Stimulated activated naive CD4-positive, alpha-beta T cell (primary cell): ENCODE data around the gene PAQR3.

Source experiments
- DNase-seq, 6 experiments: peaks; one replicate each; lab custom pipeline; 2025; lab: John Stamatoyannopoulos, UW

PAQR3 gene

DNA sequence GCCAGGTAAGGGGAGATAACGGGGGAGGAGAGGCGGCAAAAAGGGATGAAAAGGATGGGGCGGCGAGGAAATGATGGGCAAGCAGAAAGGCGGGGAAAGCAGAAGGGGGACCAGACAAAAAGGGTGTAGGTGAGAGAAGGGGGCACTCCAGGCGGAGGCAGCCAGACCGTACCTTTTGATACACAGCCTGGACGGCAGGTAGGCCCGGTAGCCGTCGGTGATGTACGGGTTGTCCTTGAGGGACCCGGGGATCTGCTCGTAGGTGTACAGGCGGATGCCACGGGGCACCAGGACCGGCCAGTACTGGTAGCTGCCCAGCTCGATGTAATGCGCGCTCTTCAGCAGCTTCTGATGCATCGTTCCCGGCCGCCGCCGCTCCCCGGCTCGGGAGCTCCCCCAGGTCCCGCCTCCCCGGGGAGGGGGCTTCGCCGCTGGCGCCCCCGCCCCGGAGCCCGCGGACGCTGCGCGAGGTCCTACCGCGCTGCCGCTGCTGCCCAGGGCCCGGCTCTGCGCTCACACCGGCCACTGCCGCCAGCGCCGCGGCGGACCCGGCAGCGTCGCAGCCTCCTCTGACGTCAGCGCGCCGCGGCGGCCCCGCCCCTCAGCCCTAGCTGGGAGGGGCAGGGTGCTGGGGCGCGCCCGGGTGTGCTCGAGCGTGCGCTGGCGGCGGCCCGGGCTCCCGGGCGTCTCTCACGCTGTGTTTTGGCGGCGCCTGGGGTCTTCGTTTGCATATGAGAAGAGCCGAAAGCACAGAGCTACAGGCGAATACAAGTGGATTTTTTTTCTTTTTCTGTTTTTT lies at the start of gene PAQR3:
TSS of gene PAQR3 (minus strand) at position 571 of the 799 bp plus-strand sequence. CDS start at position 357, 214 bp downstream.
- peak; percentile 67 to 85 (median 76) for DNase-seq

DNA sequence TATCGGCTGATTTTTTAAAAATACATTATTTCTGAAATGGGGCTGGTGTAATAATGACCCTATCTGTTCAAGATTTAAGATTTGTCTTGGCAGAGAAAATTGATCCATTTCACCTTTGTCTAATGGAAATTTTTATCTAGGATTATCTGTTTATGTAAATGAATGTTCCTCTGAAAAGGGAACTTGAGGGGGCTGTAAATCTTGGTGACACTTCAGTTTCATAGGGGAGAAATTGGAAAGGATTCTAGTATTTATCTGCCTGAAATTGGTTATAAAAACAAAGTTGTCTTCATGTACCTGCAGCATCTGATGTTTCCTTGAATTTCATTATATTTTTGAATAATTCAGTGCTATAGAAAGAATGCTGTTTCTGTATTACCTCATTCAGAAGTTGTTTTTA lies 48.4 kb upstream of the PAQR3 start:
- DNase-seq = no peak

- no peak for DNase-seq
Observed at GRCh38 chr4:78984593-78984992, 45.4 kb upstream of the PAQR3 start.

- DNase-seq = no peak
Observed at GRCh38 chr4:78975865-78976264, 36.6 kb upstream of the PAQR3 start.

DNA sequence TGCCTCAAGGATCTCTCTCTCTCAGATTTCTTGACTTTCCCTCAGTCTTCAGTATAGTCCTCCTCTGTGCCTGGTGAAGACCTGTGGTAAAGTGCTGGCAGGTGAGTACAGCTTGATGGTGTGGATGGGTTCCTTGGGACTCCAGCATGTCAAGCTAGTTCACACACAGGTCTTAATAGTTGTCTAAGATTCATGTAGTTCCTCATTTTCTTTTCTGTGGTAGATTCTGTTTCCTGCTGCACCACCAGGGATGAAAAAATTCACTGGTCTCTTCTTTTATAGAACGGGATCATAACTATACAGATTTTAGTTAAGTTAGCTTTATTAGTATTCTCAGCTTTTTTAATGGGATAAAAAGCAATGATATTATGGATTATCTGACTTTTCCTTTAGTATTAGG lies 32.5 kb upstream of the PAQR3 start:
- no peak for DNase-seq

DNA sequence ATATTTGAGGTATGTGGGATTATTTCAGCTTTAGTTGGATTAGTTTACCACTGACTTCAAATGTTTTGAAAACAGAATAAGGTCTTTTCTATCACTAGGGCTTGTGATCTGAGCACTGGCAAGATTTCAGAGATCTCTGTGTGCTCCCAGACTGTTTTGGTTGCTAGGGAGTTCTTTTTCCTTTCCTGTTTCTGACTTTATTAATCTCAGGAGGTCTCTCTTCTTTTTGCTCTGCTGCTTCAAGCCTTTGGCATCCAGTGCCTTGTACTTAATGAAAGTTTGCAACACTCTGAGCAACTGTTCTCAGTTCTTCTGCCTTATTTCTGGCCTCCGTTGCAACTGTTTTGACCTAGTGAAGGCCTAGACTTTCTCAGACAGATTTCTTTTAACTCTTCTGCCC lies 32.1 kb upstream of the PAQR3 start:
- DNase-seq = no peak

- no peak for DNase-seq
Observed at GRCh38 chr4:78962597-78963115, 23.4 kb upstream of the PAQR3 start.

DNA sequence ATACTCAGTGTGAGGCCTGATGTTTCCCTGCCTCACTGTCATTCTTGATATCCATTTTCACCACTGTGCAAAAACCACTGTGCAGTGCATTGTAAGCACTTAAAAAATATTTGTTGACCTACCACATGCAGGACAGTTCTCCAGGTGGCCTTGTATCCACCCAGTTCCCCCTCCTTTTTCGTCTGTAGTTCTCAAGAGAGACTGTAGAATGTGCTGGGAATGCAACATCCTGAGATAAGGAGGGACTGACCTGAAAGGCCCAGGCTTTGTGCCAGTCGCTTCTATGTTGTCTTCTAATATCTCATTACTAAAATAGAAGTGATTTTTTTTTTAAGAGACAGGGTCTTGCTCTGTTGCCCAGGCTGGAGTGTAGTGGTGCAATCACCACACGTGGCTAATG lies 21.7 kb upstream of the PAQR3 start:
- no peak for DNase-seq

DNA sequence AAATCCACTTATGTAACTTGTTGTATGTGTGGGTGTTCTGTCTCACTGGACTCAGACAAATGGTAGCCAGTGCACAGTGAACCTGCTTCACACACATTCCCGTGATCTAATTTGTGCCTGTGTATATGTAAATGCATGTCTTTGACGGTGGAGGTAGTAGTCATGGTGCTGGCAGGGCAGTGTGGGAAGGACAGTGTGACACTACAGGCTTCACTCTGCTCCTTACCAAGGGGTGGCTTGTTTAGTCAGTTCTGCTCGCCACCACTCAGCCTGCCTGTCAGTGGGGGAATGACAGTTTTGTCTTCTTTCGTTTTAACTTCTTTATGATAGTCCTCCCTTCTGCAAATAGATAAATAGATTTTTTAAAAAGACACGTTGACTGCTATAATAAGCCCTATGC lies 17.7 kb upstream of the PAQR3 start:
- no peak for DNase-seq

- no peak for DNase-seq
Observed at GRCh38 chr4:78953769-78954666, 14.8 kb upstream of the PAQR3 start.

- DNase-seq = no peak
Observed at GRCh38 chr4:78953231-78953630, 14.0 kb upstream of the PAQR3 start.

- peak in 2 of 6 experiments; percentile 45 to 46 for DNase-seq
Observed at GRCh38 chr4:78951862-78952472, 12.7 kb upstream of the PAQR3 start.

DNA sequence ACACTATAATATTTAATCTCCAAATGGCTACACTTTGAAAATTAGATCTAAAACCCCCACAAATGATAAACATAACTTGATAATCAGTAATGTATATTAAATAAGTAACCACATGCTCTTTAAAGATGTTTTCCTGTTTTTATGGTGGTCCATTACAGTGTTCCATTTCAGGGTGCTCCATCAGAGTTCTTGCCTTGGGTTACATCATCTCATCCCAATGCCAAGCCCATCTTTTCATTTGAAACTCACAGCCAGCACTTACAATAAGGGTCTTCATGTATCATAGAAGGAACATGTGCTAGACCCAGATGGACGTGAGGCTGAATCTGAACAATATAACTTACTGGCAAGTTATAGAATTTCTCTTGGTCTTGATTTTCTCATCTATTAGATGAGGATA lies 10.5 kb upstream of the PAQR3 start:
- no peak for DNase-seq

- no peak for DNase-seq
Observed at GRCh38 chr4:78945651-78946179, 6.5 kb upstream of the PAQR3 start.

GRCh38 chr4:78944381-78944780 lies 5.1 kb upstream of the PAQR3 start:
- no peak for DNase-seq

GRCh38 chr4:78940752-78941151 lies 1.5 kb upstream of the PAQR3 start:
- DNase-seq = no peak

DNA sequence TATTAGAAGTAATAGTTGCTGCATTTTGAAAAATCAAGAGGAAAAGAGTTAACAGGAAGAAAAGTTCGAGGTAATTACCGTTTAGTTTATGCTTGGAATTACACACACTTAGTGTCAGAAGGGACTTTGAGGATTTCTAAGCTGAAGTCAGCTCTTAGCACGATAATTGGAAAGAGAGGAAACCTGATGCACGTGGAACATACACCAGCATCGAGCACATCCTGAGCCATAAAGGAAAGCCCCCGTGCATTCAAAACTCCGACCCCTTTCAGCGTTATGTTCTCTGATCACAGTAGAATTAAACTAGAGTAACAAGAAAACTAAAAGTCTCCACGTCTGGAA lies 400 bp upstream of the PAQR3 start:
- peak in 1 of 6 experiments; percentile 32 for DNase-seq

DNA sequence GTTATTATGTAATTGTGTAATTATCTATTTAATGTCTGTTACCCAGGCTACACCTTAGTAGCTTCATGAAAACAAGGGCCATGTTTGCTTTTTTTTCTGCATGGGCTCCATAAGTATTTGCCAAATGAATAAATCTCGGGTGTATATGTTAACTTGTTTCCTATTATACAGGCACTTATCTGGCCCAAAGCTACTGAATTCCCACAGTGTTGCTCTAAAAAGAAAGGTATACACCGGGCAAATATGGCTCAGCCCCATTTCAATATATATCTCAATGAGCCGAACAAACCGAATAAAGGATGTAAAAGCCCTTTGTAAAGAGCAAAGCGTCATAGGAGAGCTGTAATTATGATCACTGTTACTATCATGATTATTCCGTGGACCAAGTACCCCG lies 767 bp downstream of the PAQR3 start:
- peak in 1 of 6 experiments; percentile 45 for DNase-seq

GRCh38 chr4:78937837-78938236 lies 1.4 kb downstream of the PAQR3 start:
- no peak for DNase-seq

DNA sequence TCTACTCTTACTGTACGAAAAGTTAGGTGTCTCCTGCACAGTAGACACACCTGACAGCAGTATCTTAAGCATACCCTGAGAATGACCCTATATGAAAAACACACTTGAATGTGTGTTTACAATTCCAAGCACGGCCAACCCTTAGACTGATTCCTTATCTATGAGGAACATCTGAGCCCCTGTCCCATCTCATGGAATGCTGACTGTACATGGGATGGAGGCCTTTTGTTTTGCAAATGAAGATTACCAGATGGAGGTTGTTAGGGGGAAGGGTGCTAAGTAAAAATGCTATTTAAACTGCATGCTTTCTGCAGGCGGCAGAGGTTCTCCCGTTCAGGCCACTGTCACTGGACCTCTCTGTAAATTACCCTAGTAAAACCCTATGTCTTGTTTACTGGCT lies 2.2 kb downstream of the PAQR3 start:
- no peak for DNase-seq

DNA sequence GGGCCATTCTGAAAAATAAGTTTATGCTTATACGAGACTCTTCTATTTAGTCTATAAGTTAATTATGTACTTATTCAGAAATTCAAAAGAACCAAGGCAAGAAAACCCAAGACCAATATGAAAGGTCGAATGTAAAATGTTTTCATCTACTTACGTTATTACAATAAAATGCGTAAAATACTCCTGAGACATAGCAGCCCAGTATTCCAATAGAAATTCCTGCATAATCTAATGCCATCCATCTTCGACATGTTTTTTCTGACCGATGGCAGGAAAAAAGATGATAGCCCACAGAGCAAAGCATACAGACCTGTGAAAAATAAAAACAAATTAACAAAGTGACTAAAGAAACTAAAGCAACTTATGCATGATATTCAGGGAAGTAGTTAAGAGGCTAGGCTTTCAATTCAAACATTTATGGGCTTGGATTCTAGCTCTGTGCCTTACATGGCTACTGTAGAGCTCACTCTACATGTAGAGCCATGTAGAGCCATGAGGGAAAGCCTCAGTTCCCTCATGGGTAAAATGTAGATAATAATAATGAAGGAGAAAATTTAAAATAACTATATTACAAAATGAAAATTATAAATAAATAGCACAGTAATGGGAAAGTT lies 9.1 kb downstream of the PAQR3 start:
- DNase-seq = no peak

GRCh38 chr4:78928835-78929234 lies 10.4 kb downstream of the PAQR3 start:
- no peak for DNase-seq
